ENCODE data around the gene BARHL2. TPM values are rescaled to one million over a fixed set of nuclear protein-coding genes. Genes with fewer than 3 reads are reported as not detected.

BARHL2 gene
- total and polyA plus RNA-seq, 10 donors, result not detected

GRCh38 chr1:90717665-90718410 lies 736 bp upstream of the BARHL2 start:
- intact Hi-C loops (cut with DNase I; ENCODE audit: low total_unique reads), result no loop called here
- DNase-seq, result no peak
- H3K27me3 ChIP-seq (replicated peaks in 1 of 7), result peaks cover 18 to 100% (median 97%) of the 10 kb centered on the region in 7 donors
- H3K36me3 ChIP-seq, result no peaks in the 10 kb centered on the region
- peaks cover 0 to 35% (median 0%) of the 10 kb centered on the region in 8 donors for H3K9me3 ChIP-seq
- no peak overlapping the region for H3K27ac ChIP-seq
- TF ChIP-seq, protein P1, sequence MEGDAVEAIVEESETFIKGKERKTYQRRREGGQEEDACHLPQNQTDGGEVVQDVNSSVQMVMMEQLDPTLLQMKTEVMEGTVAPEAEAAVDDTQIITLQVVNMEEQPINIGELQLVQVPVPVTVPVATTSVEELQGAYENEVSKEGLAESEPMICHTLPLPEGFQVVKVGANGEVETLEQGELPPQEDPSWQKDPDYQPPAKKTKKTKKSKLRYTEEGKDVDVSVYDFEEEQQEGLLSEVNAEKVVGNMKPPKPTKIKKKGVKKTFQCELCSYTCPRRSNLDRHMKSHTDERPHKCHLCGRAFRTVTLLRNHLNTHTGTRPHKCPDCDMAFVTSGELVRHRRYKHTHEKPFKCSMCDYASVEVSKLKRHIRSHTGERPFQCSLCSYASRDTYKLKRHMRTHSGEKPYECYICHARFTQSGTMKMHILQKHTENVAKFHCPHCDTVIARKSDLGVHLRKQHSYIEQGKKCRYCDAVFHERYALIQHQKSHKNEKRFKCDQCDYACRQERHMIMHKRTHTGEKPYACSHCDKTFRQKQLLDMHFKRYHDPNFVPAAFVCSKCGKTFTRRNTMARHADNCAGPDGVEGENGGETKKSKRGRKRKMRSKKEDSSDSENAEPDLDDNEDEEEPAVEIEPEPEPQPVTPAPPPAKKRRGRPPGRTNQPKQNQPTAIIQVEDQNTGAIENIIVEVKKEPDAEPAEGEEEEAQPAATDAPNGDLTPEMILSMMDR (IDR thresholded peaks at IDR 0.05 in 8 of 11, conservative IDR thresholded peaks at IDR 0.05 in 3 of 11), result no peak
- TF ChIP-seq POLR2AphosphoS5 (IDR thresholded peaks at IDR 0.05), result no peak
- no peak for TF ChIP-seq POLR2A (IDR thresholded peaks at IDR 0.05)
- H3K4me3 ChIP-seq, result peak overlapping the region; percentile 7 to 65 (median 34)
- peaks cover 7 to 42% (median 27%) of the 10 kb centered on the region in 6 donors for H3K4me1 ChIP-seq
- 2 to 18% (median 6%) methylated on average over 26 to 94 of the region's 94 CpGs for WGBS, 5 donors

GRCh38 chr1:90717356-90717664 lies 208 bp upstream of the BARHL2 start:
- peaks cover 0 to 35% (median 0%) of the 10 kb centered on the region in 8 donors for H3K9me3 ChIP-seq
- H3K27me3 ChIP-seq (replicated peaks in 1 of 7), result peaks cover 18 to 100% (median 97%) of the 10 kb centered on the region in 7 donors
- DNase-seq, result no peak
- H3K4me1 ChIP-seq, result peaks cover 7 to 42% (median 25%) of the 10 kb centered on the region in 6 donors
- no peaks in the 10 kb centered on the region for H3K36me3 ChIP-seq
- peak overlapping the region in 5 of 8 donors; percentile 25 to 65 (median 35) for H3K4me3 ChIP-seq
- WGBS, 5 donors, result 6 to 20% (median 15%) methylated on average over 30 to 37 of the region's 37 CpGs
- intact Hi-C loops (cut with DNase I; ENCODE audit: low total_unique reads), result no loop called here
- H3K27ac ChIP-seq, result no peak overlapping the region
- TF ChIP-seq, protein P1 (IDR thresholded peaks at IDR 0.05 in 8 of 11, conservative IDR thresholded peaks at IDR 0.05 in 3 of 11), result no peak
- TF ChIP-seq POLR2AphosphoS5 (IDR thresholded peaks at IDR 0.05) (no peak), POLR2A (IDR thresholded peaks at IDR 0.05) (no peak)

GRCh38 chr1:90716243-90716551 lies 905 bp downstream of the BARHL2 start:
- Histone ChIP-seq H3K27me3 (replicated peaks in 1 of 7) (peaks cover 23 to 100% (median 99%) of the 10 kb centered on the region in 7 donors), H3K9me3 (peaks cover 0 to 35% (median 0%) of the 10 kb centered on the region in 8 donors), H3K36me3 (no peaks in the 10 kb centered on the region), H3K4me3 (peak overlapping the region in 1 of 8 donors; percentile 65), H3K4me1 (peaks cover 7 to 38% (median 23%) of the 10 kb centered on the region in 6 donors), H3K27ac (no peak overlapping the region)
- DNase-seq, result no peak
- WGBS, 5 donors, result 8 to 21% (median 12%) methylated on average over 15 of the region's 15 CpGs
- intact Hi-C loops (cut with DNase I; ENCODE audit: low total_unique reads), result no loop called here
- no peak for TF ChIP-seq POLR2A (IDR thresholded peaks at IDR 0.05)
- TF ChIP-seq, protein P1 (IDR thresholded peaks at IDR 0.05 in 8 of 11, conservative IDR thresholded peaks at IDR 0.05 in 3 of 11), result no peak
- no peak for TF ChIP-seq POLR2AphosphoS5 (IDR thresholded peaks at IDR 0.05)

GRCh38 chr1:90715309-90715708 lies 1.8 kb downstream of the BARHL2 start:
- intact Hi-C loops (cut with DNase I; ENCODE audit: low total_unique reads), result no loop called here
- 4 to 11% (median 5%) methylated on average over 5 of the region's 5 CpGs for WGBS, 5 donors

More at GRCh38 chr1:90715309-90715708, 1.8 kb downstream of the BARHL2 start:
- Histone ChIP-seq H3K4me1 (peaks cover 7 to 43% (median 29%) of the 10 kb centered on the region in 6 donors), H3K36me3 (no peaks in the 10 kb centered on the region), H3K27ac (no peak overlapping the region), H3K27me3 (replicated peaks in 1 of 7) (peaks cover 23 to 100% (median 99%) of the 10 kb centered on the region in 7 donors), H3K4me3 (no peak overlapping the region), H3K9me3 (peaks cover 0 to 35% (median 0%) of the 10 kb centered on the region in 8 donors)
- TF ChIP-seq POLR2A (IDR thresholded peaks at IDR 0.05) (no peak), POLR2AphosphoS5 (IDR thresholded peaks at IDR 0.05) (no peak)
- TF ChIP-seq, protein P1 (IDR thresholded peaks at IDR 0.05 in 8 of 11, conservative IDR thresholded peaks at IDR 0.05 in 3 of 11), result no peak
- DNase-seq, result no peak

Measured in spleen (tissue), 11 donors.